ENCODE results near the gene SH3BP5L.

Gene SH3BP5L

GRCh38 chr1:248825573-248825908, 174 bp downstream of the SH3BP5L start:
- no peak for DNase-seq (ENCODE audit: low spot score)

GRCh38 chr1:248825136-248825535, 579 bp downstream of the SH3BP5L start:
- DNase-seq (ENCODE audit: low spot score) = no peak

- no peak for DNase-seq (ENCODE audit: low spot score)
These were observed 1.0 kb downstream of the SH3BP5L start for GRCh38 chr1:248824701-248825100.

DNA sequence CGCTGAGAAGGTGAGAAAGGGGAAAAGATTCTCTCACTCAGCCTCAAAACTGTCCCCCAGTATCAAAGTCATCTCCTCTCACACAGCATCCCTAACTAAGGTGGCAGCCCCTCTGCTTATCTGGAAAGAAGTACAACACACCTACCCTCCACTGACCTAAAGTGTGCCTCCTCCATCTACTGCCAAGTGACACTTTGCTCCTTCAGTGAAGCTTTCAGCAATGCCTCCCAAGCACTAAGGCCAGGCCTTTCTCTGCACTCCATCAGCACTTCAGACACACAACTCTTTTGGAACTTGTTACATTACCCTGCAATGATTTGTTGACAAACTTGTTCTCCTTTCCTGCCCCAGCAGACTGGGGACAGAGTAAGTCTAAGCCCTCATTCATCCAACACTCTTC, 1.4 kb downstream of the SH3BP5L start:
- no peak for DNase-seq (ENCODE audit: low spot score)

DNA sequence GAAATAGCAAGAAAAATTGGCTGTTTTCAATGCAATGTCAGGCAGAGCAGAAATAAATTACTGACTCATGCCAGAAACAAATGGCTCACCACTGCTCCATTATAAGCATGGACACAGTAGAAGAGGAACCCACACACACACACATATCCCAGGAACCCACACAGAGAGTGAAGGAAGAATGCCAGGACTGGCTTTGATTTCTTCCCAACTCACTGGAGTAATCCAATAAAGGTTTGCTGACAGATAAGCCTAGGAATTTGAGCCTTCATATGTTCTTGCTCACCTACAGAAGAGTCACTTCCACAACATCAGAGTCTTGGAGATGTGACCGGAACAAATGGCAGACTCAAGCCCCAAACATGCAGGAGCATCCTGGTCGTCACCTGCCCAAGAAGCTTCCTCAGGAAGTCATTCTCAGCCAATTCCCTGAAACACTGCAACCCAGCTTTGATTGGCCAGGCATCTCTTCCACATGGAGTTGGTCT, 2.2 kb downstream of the SH3BP5L start:
- DNase-seq (ENCODE audit: low spot score) = peak; percentile 77

GRCh38 chr1:248822148-248823032, 3.3 kb downstream of the SH3BP5L start:
- no peak for DNase-seq (ENCODE audit: low spot score)

- no peak for DNase-seq (ENCODE audit: low spot score)
These were observed 4.1 kb downstream of the SH3BP5L start for GRCh38 chr1:248821641-248822040.

- DNase-seq (ENCODE audit: low spot score) = peak; percentile 94
These were observed 4.6 kb downstream of the SH3BP5L start for GRCh38 chr1:248821101-248821500.

- DNase-seq (ENCODE audit: low spot score) = no peak
These were observed 5.6 kb downstream of the SH3BP5L start for GRCh38 chr1:248820041-248820585.

GRCh38 chr1:248818505-248819374, 7.0 kb downstream of the SH3BP5L start:
- no peak for DNase-seq (ENCODE audit: low spot score)

DNA sequence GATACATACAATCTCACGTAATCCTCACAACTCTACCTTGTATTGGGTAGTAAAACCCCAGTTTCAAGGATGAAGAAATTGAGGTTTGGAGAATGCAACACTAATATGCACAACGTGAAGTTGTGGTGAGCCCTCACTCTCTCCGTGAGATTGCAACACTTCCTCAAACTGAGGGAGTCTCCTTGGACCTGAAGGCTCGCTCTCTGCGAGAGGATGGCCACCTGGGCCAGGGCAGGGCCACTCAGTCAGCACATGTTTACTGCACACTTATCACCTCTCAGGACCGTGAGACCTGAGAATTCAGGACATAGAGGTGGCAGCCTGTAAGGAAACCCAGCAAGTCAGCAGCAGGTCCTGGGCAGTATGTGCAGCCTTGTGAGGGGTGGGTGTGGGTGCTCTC, 8.7 kb downstream of the SH3BP5L start:
- no peak for DNase-seq (ENCODE audit: low spot score)

GRCh38 chr1:248816042-248816851, 9.5 kb downstream of the SH3BP5L start:
- no peak for DNase-seq (ENCODE audit: low spot score)

DNA sequence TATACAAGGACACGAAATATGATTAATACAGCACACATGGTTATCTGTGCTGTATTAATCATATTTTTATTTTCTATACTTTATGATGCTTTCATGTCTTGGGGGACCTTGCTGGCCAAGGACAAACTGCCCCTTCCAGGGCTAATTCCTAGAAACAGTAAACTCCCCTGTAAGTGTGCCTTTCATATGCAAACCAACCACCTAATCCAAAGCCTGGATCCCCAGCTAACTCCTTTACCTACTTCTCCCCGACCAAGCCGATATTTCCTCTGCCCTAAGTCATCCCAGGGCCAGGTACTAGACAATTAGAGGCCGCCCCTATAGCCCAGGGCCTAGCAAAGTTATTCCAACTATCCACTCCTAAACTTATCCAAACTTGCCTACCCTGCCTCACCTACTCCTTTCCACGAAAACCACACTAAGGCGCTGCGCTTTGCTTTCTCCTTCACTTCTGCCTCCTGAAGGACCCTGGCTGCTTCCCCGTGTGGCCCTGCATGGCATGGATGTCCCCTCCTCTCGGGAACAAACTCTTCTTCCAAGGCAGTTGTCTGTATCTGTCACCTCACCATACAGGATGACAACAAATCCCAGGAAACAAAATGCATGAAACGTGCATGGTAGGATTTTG, 10.2 kb downstream of the SH3BP5L start:
- DNase-seq (ENCODE audit: low spot score) = no peak

- no peak for DNase-seq (ENCODE audit: low spot score)
These were observed 11.4 kb downstream of the SH3BP5L start for GRCh38 chr1:248814351-248814750.

DNA sequence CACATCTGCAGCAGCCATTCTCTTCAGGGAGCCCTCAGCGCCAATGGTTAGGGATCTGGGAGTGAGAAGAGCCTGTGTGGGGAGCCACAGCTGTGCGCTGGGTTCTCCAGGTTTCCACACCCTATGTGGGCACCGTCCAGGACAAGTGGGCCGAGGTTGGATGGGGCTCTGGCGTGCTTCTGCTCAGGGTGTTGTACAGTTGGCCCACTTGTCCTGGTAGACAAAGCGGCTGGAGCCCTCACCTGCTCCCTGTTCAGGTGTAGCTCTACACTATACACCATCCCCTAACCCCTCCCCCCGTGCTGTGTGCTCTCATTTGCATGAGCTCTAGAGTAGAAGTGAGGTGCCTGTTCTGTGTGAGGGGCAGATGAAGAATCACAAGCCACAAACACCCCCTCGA, 12.2 kb downstream of the SH3BP5L start:
- DNase-seq (ENCODE audit: low spot score) = no peak

DNA sequence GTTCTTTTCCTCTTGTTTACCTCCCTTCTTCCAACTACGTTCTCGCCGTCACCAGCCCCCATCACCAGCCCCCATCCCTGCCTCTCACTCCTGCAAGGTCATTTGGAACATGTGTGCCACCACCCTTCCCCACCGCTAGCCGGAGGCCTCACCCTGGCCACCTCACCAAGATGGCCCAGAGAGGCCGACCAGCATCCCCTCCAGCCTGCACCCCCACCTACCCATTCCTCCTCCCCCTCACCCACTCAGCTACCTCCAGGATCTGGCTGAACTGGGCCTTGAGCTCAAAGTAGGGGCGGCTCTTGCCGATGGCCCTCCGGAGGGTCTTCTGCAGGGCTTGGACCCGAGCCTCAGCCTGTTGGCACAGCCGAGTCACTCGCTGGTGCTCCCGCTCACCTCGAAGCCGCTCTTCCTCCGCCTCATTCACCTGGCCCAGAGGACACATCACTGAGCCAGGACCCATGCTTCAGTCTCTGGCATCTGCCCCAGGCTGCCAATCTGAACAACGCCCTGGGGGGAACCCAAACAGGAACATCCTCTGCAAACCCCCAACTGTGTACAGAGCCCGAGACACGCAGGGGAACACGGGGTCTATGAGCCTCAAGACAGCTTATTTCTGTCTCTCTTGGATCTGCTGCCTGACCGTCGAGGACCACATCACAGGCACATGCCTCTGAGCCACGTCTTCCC, 12.8 kb downstream of the SH3BP5L start:
- DNase-seq (ENCODE audit: low spot score) = no peak

- DNase-seq (ENCODE audit: low spot score) = no peak
These were observed 13.9 kb downstream of the SH3BP5L start for GRCh38 chr1:248811514-248812490.

GRCh38 chr1:248810727-248811513, 14.8 kb downstream of the SH3BP5L start:
- no peak for DNase-seq (ENCODE audit: low spot score)
